Tibial nerve (tissue), 3 donors: ENCODE data around the gene NRXN3.

ENCODE experiments used
- CTCF ChIP-seq, 5 experiments: fragments of 200-600 bp in 3 of 5; fragments of 450-650 bp in 2 of 5; sonication (generic) in 3 of 5; IDR thresholded peaks; one replicate each; pipeline ENCODE4 v1.5.1; 2016 to 2019; ENCODE audit warnings: antibody characterized with exemption in 5 of 5, mild to moderate bottlenecking in 3 of 5, moderate library complexity in 2 of 5
- POLR2A ChIP-seq, 2 donors: fragments of 450-650 bp; IDR thresholded peaks; one replicate each; pipeline ENCODE4 v1.6.1; 2017; ENCODE audit warnings: antibody characterized with exemption in 2 of 2, mild to moderate bottlenecking in 2 of 2, moderate library complexity in 2 of 2

DNA sequence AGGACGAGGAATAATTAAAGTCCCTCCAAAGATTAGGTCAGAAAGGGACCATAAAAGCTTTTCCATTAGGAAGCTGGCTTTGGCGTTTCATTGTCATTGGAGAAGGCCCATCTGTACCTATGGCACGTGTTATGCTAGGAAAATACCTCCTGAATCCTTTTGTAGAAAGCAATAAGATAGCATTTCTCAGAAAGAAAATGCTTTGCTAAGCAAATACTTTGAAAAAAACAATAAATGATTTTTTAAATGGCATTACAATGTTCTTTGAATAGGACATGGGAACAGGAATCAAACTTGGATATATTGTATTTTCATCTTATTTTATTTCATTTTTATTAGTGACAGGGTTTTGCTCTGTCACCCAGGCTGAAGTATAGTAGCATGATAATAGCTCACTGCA, 967.7 kb downstream of the NRXN3 start:
- TF ChIP-seq CTCF (IDR thresholded peaks at IDR 0.05) (no peak), POLR2A (IDR thresholded peaks at IDR 0.05) (no peak)
